Measurements from ENCODE around the gene KIF20B. TPM values are rescaled to one million over a fixed set of nuclear protein-coding genes. Genes with fewer than 3 reads are reported as not detected.
A peak's percentile ranks its signal among the peaks of the same experiment; 100 is the strongest.

The KIF20B gene
- total RNA-seq, 1 experiment from 2014 or later: 48.1 TPM

- ATAC-seq (peak; percentile 93), DNase-seq (ENCODE audit: low read depth, low spot score) (peak; percentile 60)
- TF ChIP-seq CTCF (IDR thresholded peaks at IDR 0.05): peak; percentile 87
- TF ChIP-seq SIN3A (IDR thresholded peaks at IDR 0.05; ENCODE audit: borderline replicate concordance, insufficient read depth, low read depth, low read length): no peak
- TF ChIP-seq, protein P1, sequence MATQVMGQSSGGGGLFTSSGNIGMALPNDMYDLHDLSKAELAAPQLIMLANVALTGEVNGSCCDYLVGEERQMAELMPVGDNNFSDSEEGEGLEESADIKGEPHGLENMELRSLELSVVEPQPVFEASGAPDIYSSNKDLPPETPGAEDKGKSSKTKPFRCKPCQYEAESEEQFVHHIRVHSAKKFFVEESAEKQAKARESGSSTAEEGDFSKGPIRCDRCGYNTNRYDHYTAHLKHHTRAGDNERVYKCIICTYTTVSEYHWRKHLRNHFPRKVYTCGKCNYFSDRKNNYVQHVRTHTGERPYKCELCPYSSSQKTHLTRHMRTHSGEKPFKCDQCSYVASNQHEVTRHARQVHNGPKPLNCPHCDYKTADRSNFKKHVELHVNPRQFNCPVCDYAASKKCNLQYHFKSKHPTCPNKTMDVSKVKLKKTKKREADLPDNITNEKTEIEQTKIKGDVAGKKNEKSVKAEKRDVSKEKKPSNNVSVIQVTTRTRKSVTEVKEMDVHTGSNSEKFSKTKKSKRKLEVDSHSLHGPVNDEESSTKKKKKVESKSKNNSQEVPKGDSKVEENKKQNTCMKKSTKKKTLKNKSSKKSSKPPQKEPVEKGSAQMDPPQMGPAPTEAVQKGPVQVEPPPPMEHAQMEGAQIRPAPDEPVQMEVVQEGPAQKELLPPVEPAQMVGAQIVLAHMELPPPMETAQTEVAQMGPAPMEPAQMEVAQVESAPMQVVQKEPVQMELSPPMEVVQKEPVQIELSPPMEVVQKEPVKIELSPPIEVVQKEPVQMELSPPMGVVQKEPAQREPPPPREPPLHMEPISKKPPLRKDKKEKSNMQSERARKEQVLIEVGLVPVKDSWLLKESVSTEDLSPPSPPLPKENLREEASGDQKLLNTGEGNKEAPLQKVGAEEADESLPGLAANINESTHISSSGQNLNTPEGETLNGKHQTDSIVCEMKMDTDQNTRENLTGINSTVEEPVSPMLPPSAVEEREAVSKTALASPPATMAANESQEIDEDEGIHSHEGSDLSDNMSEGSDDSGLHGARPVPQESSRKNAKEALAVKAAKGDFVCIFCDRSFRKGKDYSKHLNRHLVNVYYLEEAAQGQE (IDR thresholded peaks at IDR 0.05; ENCODE audit: insufficient read depth in 1 of 2, low read depth in 2 of 2, low read length in 1 of 2): no peak
- no peak for TF ChIP-seq TCF7L2 (IDR thresholded peaks at IDR 0.05; ENCODE audit: low read depth, low read length)
- TF ChIP-seq POLR2AphosphoS5 (IDR thresholded peaks at IDR 0.05; ENCODE audit: low read depth, low read length): no peak
- Histone ChIP-seq H3K4me1 (ENCODE audit: control insufficient read depth, insufficient read depth, low read length) (no peaks in the 10 kb centered on the region), H3K27me3 (ENCODE audit: control insufficient read depth, insufficient read depth, low read length) (no peaks in the 10 kb centered on the region), H3K36me3 (ENCODE audit: control insufficient read depth, insufficient read depth, low read length) (no peaks in the 10 kb centered on the region), H3K27ac (ENCODE audit: low read length) (no peak overlapping the region), H3K4me3 (ENCODE audit: low read depth in 2 of 2, low read length in 2 of 2) (no peak overlapping the region), H3K9me3 (ENCODE audit: control insufficient read depth, insufficient read depth, low read depth, low read length) (no peaks in the 10 kb centered on the region)
- CTCF ChIA-PET: interaction anchor here (0.6 kb wide), 1 partner anchor 1619 kb away, joined by 3 read pairs; no protein-coding TSS in a partner anchor
- no TSS peak for BruUV-seq (replicated peaks)
- intact Hi-C loops (cut with micrococcal nuclease; ENCODE audit: unreplicated experiment) (loop anchor here (1.0 to 5.0 kb wide), 3 partner anchors 344 to 1069 kb away; no protein-coding TSS in a partner anchor), in situ Hi-C loops (cut with HindIII; ENCODE audit: low pct_unique_long_range_greater_than_20kb, low sequenced_read_pairs) (no loop called here)
- POLR2A ChIA-PET: no interaction called here
Observed at GRCh38 chr10:89793649-89794254, 92.4 kb downstream of the KIF20B start.

- in situ Hi-C loops (cut with HindIII; ENCODE audit: low pct_unique_long_range_greater_than_20kb, low sequenced_read_pairs): no loop called here
- Histone ChIP-seq H3K27me3 (ENCODE audit: control insufficient read depth, insufficient read depth, low read length) (no peaks in the 10 kb centered on the region), H3K4me3 (ENCODE audit: low read depth in 2 of 2, low read length in 2 of 2) (no peak overlapping the region), H3K9me3 (ENCODE audit: control insufficient read depth, insufficient read depth, low read depth, low read length) (no peaks in the 10 kb centered on the region), H3K27ac (ENCODE audit: low read length) (no peak overlapping the region), H3K36me3 (ENCODE audit: control insufficient read depth, insufficient read depth, low read length) (no peaks in the 10 kb centered on the region), H3K4me1 (ENCODE audit: control insufficient read depth, insufficient read depth, low read length) (no peaks in the 10 kb centered on the region)
- intact Hi-C loops (cut with micrococcal nuclease; ENCODE audit: unreplicated experiment): no loop called here
- ChIA-PET POLR2A (no interaction called here), CTCF (no interaction called here)
- TF ChIP-seq, protein P1 (IDR thresholded peaks at IDR 0.05; ENCODE audit: insufficient read depth in 1 of 2, low read depth in 2 of 2, low read length in 1 of 2): no peak
- no peak for TF ChIP-seq TCF7L2 (IDR thresholded peaks at IDR 0.05; ENCODE audit: low read depth, low read length)
- TF ChIP-seq SIN3A (IDR thresholded peaks at IDR 0.05; ENCODE audit: borderline replicate concordance, insufficient read depth, low read depth, low read length): no peak
- no peak for TF ChIP-seq CTCF (IDR thresholded peaks at IDR 0.05)
- no peak for TF ChIP-seq POLR2AphosphoS5 (IDR thresholded peaks at IDR 0.05; ENCODE audit: low read depth, low read length)
- ATAC-seq: no peak
- no TSS peak for BruUV-seq (replicated peaks)
- DNase-seq (ENCODE audit: low read depth, low spot score): no peak
Observed at GRCh38 chr10:89795840-89796239, 94.5 kb downstream of the KIF20B start.
